HL-60 (cell line): ENCODE results near the gene NQO2.

Experiments
- CTCF ChIP-seq: IDR thresholded peaks from one replicate; pipeline ENCODE4 v1.5.1; 2011; ENCODE audit warnings: low read length, control low read depth, inconsistent platforms; ENCODE audit not compliant: insufficient read depth
- GABPA ChIP-seq: IDR thresholded peaks from 2 replicates; pipeline ENCODE4 v1.6.1; 2012; ENCODE audit warnings: low read depth
- POLR2AphosphoS5 ChIP-seq: IDR thresholded peaks from 2 replicates; pipeline ENCODE4 v1.6.1; 2012; ENCODE audit warnings: low read depth
- SPI1 ChIP-seq: IDR thresholded peaks from 2 replicates; pipeline ENCODE4 v1.6.1; 2012; ENCODE audit warnings: low read depth, mild to moderate bottlenecking, borderline replicate concordance
- TF ChIP-seq, protein P1 (sequence below): IDR thresholded peaks from 2 replicates; pipeline ENCODE4 v1.6.1; 2012; ENCODE audit warnings: low read depth; ENCODE audit not compliant: insufficient replicate concordance

DNA sequence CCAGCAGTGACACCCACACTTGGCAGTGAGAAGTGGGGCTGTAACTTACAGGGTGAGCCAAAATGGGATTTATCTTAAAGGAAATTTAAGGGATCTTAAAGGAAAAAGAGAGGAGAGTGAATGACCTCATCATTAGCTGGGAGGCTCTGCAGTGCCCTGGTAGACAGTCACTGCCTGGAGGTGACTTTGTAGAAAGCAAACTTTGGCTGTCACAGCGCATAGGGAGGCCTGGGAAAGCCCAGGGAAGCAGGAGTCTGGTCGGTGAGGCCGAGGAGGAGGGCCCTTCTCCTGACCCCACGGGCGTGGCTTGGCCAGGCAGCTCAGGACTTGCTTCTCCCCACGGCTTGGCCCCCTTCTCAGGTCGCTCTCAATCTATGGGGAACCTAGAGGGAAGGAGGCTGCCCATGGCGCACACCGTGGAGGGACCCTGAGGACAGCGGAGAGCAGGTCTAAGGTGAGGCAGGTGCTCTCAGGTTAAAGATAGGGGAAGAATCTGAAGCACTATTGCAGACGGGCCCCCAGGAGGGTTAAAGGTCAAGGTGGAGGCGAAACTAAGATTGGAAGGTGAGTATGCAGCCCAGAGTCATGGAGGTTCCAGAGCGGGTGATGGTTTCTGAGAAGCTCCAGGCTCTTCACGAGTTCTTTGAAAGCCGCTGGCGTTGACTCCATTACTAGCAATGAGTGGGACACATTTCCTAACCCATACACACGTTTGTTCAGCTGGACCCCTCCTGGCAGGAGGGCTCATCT lies 53.0 kb downstream of the NQO2 start:
- TF ChIP-seq CTCF = no peak
- TF ChIP-seq, protein P1, sequence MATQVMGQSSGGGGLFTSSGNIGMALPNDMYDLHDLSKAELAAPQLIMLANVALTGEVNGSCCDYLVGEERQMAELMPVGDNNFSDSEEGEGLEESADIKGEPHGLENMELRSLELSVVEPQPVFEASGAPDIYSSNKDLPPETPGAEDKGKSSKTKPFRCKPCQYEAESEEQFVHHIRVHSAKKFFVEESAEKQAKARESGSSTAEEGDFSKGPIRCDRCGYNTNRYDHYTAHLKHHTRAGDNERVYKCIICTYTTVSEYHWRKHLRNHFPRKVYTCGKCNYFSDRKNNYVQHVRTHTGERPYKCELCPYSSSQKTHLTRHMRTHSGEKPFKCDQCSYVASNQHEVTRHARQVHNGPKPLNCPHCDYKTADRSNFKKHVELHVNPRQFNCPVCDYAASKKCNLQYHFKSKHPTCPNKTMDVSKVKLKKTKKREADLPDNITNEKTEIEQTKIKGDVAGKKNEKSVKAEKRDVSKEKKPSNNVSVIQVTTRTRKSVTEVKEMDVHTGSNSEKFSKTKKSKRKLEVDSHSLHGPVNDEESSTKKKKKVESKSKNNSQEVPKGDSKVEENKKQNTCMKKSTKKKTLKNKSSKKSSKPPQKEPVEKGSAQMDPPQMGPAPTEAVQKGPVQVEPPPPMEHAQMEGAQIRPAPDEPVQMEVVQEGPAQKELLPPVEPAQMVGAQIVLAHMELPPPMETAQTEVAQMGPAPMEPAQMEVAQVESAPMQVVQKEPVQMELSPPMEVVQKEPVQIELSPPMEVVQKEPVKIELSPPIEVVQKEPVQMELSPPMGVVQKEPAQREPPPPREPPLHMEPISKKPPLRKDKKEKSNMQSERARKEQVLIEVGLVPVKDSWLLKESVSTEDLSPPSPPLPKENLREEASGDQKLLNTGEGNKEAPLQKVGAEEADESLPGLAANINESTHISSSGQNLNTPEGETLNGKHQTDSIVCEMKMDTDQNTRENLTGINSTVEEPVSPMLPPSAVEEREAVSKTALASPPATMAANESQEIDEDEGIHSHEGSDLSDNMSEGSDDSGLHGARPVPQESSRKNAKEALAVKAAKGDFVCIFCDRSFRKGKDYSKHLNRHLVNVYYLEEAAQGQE = no peak
- TF ChIP-seq POLR2AphosphoS5 = no peak
- TF ChIP-seq GABPA = no peak
- no peak for TF ChIP-seq SPI1
